GM18511 (cell line): ENCODE measurements around the gene TMPRSS6.

ENCODE experiments used
- ATAC-seq: cut with Tn5 transposase; IDR thresholded peaks from one replicate; pipeline ENCODE4 v1.9.1; 2021; ENCODE audit warnings: mild to moderate bottlenecking, moderate library complexity; ENCODE audit not compliant: unreplicated experiment

TMPRSS6 gene

DNA sequence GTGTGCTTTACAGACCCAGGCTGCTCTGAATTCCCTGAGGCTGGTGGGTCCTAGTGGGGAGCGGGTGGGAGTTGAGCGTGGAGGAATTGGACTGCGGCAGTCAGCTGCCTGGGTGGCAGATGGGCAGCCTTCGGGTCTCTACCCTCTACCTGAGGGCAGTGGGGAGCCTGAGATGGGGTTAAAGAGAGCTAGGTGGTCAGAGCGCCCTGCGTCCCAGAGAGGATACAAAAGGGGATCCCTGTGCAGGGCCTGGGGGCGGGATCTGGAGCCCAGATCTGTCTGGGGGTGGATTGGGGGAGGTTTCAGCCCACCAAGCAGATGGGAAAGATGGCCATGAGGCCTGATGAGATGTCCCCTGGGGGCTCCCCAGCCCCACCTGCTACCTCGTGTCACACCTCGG lies 39.8 kb downstream of the TMPRSS6 start:
- no peak for ATAC-seq

DNA sequence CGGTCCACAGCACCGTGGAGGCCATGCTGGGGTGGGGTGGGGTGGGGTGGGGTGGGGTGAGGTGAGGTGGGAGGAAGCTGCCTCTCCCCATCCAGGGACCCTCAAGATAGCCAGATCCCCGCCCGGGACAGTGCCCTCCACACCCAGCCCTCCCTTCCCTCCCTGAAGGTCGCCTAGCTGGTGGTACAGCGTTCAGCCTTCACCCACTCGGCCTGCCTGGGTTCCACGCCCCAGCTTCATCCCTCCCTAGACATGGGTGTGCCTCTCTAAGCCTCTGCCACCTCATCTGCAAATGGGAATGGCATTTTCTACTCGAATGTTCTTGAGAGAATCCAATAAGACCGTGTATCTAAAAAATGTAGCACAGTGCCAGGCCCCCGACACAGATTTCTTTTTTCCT lies 40.2 kb downstream of the TMPRSS6 start:
- no peak for ATAC-seq

GRCh38 chr22:37068859-37069258 lies 40.7 kb downstream of the TMPRSS6 start:
- no peak for ATAC-seq

GRCh38 chr22:37067428-37067827 lies 42.1 kb downstream of the TMPRSS6 start:
- no peak for ATAC-seq

DNA sequence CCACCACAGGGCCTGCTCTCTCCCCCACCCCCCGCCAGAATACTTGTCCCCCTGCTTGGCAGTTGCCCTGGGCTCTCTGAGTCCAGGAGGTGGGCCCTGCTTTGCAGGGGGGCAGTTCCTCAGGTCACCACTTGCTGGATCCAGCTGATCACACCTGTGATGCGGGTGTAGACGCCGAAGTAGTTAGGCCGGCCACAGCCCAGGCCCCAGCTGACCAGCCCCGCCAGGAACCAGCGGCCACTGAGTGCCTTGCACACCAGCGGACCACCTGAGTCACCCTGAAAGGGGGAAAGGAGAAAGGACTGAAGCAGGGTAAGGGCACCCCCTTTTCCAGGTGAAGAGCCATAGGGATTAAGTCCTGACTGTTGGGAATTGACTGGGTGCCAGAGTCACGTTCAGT lies 43.6 kb downstream of the TMPRSS6 start:
- ATAC-seq = no peak

DNA sequence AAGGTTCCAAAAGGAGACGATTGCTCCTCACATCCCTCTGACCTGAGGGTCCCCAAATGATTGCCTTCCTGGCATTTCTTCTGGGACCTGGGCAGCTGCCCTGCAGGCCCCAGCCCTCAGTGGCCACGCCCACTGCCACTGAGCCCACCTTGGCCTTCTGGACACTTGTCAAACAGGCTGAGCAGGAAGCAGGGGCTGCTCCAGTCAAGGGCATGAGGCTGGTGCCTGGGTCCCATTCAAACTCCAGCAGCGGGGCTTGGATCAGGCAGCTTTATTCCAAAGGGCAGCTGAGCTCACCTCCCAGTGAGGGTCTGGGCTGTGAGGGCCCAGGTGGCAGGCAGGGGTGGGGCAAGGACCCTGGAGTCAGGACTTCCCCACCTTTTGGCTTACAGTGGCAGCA lies 44.3 kb downstream of the TMPRSS6 start:
- no peak for ATAC-seq

- no peak for ATAC-seq
Measured at GRCh38 chr22:37064553-37064952, 45.0 kb downstream of the TMPRSS6 start.

DNA sequence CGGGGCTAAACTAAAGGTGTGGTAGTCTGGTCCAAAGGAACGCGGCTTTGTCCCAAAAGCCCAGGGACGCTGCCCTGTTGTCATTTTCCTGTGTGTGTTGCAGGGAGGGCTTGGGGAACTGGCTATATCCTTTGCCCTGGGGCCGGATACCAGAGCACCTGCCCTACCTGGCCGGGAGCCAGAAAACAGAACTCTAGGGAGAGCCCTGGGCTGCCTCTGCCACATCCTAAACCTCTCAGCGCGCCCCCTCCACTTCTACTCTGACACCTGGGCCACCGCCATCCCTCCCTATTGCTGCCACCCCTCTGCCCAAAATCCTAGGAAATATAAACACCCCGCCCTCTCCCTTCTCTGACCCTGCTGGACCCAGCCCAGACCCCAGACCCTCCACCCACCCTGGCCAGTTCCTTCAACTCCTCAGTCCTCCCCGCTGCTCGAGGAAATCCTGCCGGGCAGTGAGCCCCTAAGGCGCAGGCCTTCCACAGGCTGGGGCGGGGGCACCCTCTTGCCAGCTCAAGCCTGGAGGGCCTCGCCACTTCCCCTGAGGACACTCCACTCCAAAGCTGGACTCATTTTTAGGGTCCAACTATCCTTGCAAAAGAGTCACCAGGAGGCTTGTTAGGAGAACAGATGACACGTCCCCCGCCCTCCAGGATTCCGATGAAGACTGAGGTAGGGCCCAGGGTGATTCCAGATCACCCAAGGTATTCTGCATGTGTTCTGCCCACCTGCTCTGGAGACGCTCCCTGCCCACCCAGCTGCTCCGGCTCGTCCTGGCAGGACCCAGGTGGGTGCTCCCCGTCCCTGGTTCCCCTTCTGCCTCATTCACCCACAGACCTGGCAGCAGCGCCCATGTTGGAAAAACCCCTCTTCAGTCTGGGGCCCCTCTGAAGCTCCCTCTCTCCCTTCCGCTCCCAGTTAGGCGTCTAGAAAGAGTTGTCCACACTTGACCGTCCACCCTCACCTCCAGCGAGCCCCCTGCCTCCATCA lies 45.8 kb downstream of the TMPRSS6 start:
- no peak for ATAC-seq

- no peak for ATAC-seq
Measured at GRCh38 chr22:37062702-37063381, 46.7 kb downstream of the TMPRSS6 start.

- no peak for ATAC-seq
Measured at GRCh38 chr22:37062376-37062675, 47.2 kb downstream of the TMPRSS6 start.

GRCh38 chr22:37061611-37062375 lies 47.7 kb downstream of the TMPRSS6 start:
- ATAC-seq = no peak

- no peak for ATAC-seq
Measured at GRCh38 chr22:37060801-37061610, 48.5 kb downstream of the TMPRSS6 start.

- ATAC-seq = no peak
Measured at GRCh38 chr22:37059876-37060449, 49.5 kb downstream of the TMPRSS6 start.

- ATAC-seq = no peak
Measured at GRCh38 chr22:37058917-37059701, 50.4 kb downstream of the TMPRSS6 start.

DNA sequence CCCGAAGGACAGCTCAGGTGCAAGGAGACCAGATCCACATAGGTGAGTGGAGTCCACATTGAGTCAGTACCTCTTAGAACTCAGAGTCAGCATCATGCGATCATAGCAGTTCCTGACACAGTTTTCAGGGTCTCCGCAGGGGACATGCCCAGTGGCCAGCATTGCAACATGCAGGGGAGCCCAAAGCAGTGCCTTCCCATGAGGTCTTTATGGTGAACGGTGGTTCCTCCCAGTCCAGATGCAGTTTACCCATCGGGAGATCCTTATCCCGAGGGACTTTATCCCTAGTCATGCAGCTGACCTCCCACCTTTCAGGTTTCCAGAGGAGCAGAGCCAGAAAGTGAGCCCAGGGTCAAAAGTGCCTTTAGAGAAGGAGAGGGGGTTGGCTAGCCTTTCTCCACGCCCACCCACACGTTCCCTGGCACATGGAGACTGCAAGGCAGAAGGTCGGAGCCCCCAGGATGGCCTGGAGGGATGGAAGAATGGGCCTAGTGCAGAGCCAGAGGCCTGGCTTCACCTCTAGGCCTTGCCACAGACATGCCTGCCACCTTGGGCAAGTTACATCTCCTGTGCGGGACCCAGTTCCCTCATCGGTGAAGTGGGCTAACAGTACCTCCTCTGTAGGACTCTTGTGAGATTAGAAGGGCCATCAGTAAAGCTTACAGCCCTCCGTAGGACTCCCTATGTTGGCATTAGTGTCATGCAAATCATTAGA lies 51.6 kb downstream of the TMPRSS6 start:
- no peak for ATAC-seq

DNA sequence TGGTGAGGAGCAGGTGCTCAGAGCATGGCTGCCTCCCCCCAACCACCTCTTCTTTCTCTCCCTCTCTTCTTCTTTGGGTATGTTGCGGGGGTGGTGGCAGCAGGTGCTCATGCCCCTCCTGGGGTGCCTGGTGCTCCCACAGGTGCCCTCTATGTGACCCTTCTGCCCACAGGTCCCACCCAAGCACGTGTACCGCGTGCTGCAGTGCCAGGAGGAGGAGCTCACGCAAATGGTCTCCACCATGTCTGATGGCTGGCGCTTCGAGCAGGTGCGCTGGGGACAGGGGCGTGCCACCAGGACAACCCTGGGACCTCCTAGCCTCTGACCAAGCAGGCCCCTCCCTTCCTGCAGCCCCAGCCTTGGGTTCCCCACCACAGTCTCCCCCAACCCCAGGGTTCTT lies 52.3 kb downstream of the TMPRSS6 start:
- no peak for ATAC-seq

- ATAC-seq = no peak
Measured at GRCh38 chr22:37056246-37056645, 53.3 kb downstream of the TMPRSS6 start.

GRCh38 chr22:37054600-37055365 lies 54.7 kb downstream of the TMPRSS6 start:
- ATAC-seq = no peak
